ENCODE results near the gene HSF2. TPM values are rescaled to one million over a fixed set of nuclear protein-coding genes. Genes with fewer than 3 reads are reported as not detected.

HSF2 gene
- total and polyA plus RNA-seq, 2 donors from 2014 or later: 7.8 to 9.5 TPM

DNA sequence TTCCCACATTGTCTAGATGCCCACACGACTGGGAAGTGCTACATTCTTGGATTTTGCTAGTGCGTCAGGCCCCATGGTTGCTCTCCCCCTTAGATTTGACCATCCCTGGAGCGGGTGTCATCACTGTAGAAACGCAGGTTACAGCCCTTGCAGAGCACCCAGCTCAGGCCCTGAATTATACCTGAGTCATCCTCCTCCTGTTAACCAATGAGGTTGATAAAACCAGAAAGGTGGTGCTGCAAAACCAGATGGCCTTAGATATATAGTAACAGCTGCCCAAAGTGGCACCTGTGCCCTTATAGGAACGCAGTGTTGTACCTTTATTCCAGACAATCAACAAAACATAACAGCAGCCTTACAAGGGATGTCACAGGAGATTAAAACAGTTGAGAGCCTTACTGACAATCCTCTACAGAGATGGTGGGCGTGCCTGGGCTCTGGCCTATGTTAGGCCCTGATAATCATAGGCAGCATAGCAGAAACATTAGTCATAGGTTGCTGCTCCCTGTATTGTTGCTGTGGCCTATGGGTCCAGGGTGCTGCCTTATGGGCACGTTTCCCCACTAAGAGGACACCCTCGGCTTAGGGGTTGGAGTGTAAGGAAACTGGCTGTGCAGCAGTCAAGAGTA, 33.6 kb upstream of the HSF2 start:
- DNase-seq (no peak), FAIRE-seq (no peak)
- Histone ChIP-seq H3K36me3 (ENCODE audit: control insufficient read depth in 2 of 3, insufficient read depth in 3 of 3, low read length in 3 of 3) (no peaks in the 10 kb centered on the region), H3K9me3 (ENCODE audit: control insufficient read depth in 2 of 3, insufficient read depth in 1 of 3, low read length in 3 of 3) (no peaks in the 10 kb centered on the region), H3K4me3 (ENCODE audit: low read length in 3 of 3) (no peak overlapping the region), H3K4me1 (ENCODE audit: control insufficient read depth in 2 of 3, insufficient read depth in 2 of 3, low read depth in 1 of 3, low read length in 3 of 3) (no peaks in the 10 kb centered on the region), H3K27me3 (ENCODE audit: control insufficient read depth, insufficient read depth, low read length) (no peaks in the 10 kb centered on the region), H3K27ac (ENCODE audit: low read depth in 2 of 2, low read length in 2 of 2) (no peak overlapping the region), H3K9ac (ENCODE audit: low read length in 3 of 3) (no peak overlapping the region)
- intact Hi-C loops (cut with DNase I): no loop called here
- TF ChIP-seq, protein P1, sequence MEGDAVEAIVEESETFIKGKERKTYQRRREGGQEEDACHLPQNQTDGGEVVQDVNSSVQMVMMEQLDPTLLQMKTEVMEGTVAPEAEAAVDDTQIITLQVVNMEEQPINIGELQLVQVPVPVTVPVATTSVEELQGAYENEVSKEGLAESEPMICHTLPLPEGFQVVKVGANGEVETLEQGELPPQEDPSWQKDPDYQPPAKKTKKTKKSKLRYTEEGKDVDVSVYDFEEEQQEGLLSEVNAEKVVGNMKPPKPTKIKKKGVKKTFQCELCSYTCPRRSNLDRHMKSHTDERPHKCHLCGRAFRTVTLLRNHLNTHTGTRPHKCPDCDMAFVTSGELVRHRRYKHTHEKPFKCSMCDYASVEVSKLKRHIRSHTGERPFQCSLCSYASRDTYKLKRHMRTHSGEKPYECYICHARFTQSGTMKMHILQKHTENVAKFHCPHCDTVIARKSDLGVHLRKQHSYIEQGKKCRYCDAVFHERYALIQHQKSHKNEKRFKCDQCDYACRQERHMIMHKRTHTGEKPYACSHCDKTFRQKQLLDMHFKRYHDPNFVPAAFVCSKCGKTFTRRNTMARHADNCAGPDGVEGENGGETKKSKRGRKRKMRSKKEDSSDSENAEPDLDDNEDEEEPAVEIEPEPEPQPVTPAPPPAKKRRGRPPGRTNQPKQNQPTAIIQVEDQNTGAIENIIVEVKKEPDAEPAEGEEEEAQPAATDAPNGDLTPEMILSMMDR (IDR thresholded peaks at IDR 0.05; ENCODE audit: borderline replicate concordance, extremely low read depth, insufficient read depth): no peak

DNA sequence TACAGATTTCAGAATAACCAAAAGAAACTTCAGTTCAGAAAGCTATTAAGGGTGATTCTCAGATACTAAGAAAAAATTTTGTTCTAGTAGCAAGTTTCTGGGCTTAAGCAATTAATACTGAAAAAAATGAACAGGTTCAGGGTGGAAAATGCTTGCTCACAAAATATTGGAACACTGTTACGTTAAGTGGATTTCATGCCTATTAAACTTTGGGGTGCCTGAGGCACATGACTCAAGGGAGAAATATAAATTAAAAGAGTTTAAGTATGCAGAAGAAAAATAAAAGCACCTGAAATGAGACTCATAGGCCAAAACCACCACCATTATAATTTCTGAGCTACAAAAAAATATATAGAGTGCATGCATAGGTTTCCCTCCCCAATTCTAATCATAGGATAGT, 32.3 kb upstream of the HSF2 start:
- no peak overlapping the region for H3K27ac ChIP-seq (ENCODE audit: low read depth in 2 of 2, low read length in 2 of 2)
- intact Hi-C loops (cut with DNase I): no loop called here
- no peaks in the 10 kb centered on the region for H3K4me1 ChIP-seq (ENCODE audit: control insufficient read depth in 2 of 3, insufficient read depth in 2 of 3, low read depth in 1 of 3, low read length in 3 of 3)
- H3K4me3 ChIP-seq (ENCODE audit: low read length in 3 of 3): no peak overlapping the region
- no peaks in the 10 kb centered on the region for H3K27me3 ChIP-seq (ENCODE audit: control insufficient read depth, insufficient read depth, low read length)
- no peak overlapping the region for H3K9ac ChIP-seq (ENCODE audit: low read length in 3 of 3)
- H3K9me3 ChIP-seq (ENCODE audit: control insufficient read depth in 2 of 3, insufficient read depth in 1 of 3, low read length in 3 of 3): no peaks in the 10 kb centered on the region
- TF ChIP-seq, protein P1 (IDR thresholded peaks at IDR 0.05; ENCODE audit: borderline replicate concordance, extremely low read depth, insufficient read depth): no peak
- FAIRE-seq (no peak), DNase-seq (no peak)
- H3K36me3 ChIP-seq (ENCODE audit: control insufficient read depth in 2 of 3, insufficient read depth in 3 of 3, low read length in 3 of 3): no peaks in the 10 kb centered on the region

DNA sequence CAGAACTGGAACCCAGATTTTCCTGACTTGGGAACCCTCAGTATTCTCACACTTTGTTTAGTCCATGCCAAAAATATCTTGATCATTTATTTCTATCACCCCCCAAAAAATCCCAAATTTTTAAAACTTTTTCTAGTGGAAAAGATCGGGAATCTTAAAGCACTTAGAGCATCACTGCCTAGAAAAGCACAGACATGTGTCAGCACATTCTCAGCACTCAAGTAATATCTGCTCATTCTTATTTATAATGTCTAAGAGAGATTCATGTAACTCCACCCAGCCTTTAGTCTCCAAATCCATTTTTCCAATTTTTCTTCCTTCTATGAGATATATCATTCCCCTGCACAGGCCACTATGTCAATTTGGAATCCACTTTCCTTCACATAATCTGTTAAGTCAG, 29.9 kb upstream of the HSF2 start:
- H3K4me1 ChIP-seq (ENCODE audit: control insufficient read depth in 2 of 3, insufficient read depth in 2 of 3, low read depth in 1 of 3, low read length in 3 of 3): no peaks in the 10 kb centered on the region
- H3K27me3 ChIP-seq (ENCODE audit: control insufficient read depth, insufficient read depth, low read length): no peaks in the 10 kb centered on the region
- FAIRE-seq (no peak), DNase-seq (no peak)
- intact Hi-C loops (cut with DNase I): no loop called here
- TF ChIP-seq, protein P1 (IDR thresholded peaks at IDR 0.05; ENCODE audit: borderline replicate concordance, extremely low read depth, insufficient read depth): no peak
- H3K9me3 ChIP-seq (ENCODE audit: control insufficient read depth in 2 of 3, insufficient read depth in 1 of 3, low read length in 3 of 3): no peaks in the 10 kb centered on the region
- no peaks in the 10 kb centered on the region for H3K36me3 ChIP-seq (ENCODE audit: control insufficient read depth in 2 of 3, insufficient read depth in 3 of 3, low read length in 3 of 3)
- no peak overlapping the region for H3K27ac ChIP-seq (ENCODE audit: low read depth in 2 of 2, low read length in 2 of 2)
- no peak overlapping the region for H3K9ac ChIP-seq (ENCODE audit: low read length in 3 of 3)
- no peak overlapping the region for H3K4me3 ChIP-seq (ENCODE audit: low read length in 3 of 3)

DNA sequence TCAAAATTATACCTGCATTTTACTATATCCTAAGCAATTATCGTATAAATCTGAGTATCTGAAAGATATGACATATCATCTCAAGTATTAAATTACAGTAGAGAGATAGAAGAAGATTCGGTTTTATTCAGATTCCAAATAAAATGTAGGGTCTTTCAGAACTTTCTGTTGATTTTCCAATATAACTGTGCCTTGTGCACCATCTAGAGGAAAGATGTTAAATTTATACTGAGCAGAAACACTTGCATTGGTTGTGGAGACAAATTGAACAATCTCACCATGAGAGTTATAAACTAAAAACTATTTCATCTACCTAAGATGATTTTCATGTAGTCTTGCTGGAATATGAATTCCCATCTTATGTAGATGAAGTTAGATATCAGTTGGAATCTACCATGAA, 26.8 kb upstream of the HSF2 start:
- Histone ChIP-seq H3K36me3 (ENCODE audit: control insufficient read depth in 2 of 3, insufficient read depth in 3 of 3, low read length in 3 of 3) (no peaks in the 10 kb centered on the region), H3K9ac (ENCODE audit: low read length in 3 of 3) (no peak overlapping the region), H3K4me1 (ENCODE audit: control insufficient read depth in 2 of 3, insufficient read depth in 2 of 3, low read depth in 1 of 3, low read length in 3 of 3) (no peaks in the 10 kb centered on the region), H3K27me3 (ENCODE audit: control insufficient read depth, insufficient read depth, low read length) (no peaks in the 10 kb centered on the region), H3K4me3 (ENCODE audit: low read length in 3 of 3) (no peak overlapping the region), H3K9me3 (ENCODE audit: control insufficient read depth in 2 of 3, insufficient read depth in 1 of 3, low read length in 3 of 3) (no peaks in the 10 kb centered on the region), H3K27ac (ENCODE audit: low read depth in 2 of 2, low read length in 2 of 2) (no peak overlapping the region)
- intact Hi-C loops (cut with DNase I): no loop called here
- DNase-seq (peak in 2 of 5 donors; percentile 36 to 49), FAIRE-seq (no peak)
- TF ChIP-seq, protein P1 (IDR thresholded peaks at IDR 0.05; ENCODE audit: borderline replicate concordance, extremely low read depth, insufficient read depth): no peak

All from kidney (tissue), 14 donors.